Kidney capillary endothelial cell (primary cell): ENCODE results near the gene ONECUT3.
"Not testable (repeated sequence)": the region's sequence is repeated elsewhere in the genome, so short reads cannot be mapped to it uniquely, and the experiment has no call there.

Experiments
- DNase-seq: peaks from one replicate; pipeline ENCODE4 v3.0.0-alpha.2; 2018; ENCODE audit warnings: low spot score

Gene ONECUT3

DNA sequence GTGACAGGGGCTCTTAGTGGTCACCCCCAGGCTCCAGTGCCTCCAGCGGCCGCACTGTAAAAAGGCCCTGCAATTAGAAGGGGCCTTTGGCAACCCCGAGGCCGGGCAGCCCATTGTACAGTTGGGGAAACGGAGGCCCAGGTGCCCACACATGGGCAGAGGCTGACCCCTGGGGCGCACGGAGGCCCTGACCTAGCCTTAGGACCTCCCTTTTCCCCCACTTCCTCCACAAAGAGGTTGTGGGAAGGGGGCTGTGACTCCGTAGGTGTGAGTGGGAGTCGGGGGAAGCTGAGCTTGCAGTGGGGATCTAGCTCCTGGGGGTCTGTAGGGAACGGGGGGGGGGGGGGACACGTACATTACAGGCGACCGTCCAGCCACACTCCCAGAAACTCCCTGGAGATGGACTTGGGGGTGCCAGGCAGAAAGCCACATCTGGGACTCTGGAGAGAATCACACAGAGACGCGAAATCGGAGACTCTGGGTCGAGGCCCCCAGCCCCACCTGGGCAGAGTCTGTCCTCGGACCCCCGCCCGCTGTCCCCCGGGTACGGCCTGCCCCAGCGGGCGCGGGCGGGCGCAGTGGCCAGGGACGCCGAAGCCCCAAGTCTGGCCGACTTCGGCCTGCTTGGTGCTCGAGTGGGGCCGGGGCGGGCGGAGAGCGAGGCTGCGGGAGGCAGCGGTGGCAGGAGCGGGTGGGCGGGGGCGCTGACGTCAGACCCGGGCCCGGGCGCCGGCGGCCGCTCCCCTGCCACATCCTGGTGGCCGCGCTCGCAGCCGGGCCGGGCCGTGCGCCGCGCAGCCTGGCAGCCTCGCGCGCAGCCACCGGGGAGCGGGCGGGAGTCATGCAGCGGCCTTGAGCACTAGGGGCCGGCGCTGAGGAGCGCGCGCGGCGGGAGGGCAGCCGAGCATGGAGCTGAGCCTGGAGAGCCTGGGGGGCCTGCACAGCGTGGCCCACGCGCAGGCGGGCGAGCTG lies at the start of gene ONECUT3:
Gene ONECUT3, plus strand, starts transcription at position 750 of the 972 bp plus-strand sequence. Its CDS starts 157 bp downstream, at position 907.
- DNase-seq, result no peak

DNA sequence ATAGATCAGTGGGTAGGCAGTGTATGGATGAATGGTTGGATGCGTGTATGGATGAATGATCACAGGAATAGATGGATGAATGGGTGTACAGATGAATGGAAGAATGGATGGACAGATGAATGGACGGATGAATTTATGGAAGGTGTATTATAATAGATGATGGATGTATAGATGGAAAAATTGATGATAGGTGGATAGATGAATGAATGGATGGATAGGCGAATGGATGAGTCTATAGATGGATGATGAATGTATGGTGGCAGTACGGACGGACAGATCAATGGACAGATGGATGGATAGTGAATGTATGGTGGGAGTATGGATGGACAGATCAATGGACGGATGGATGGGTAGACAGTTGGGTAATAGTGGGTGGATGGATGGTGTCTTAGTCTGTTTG lies 49.0 kb upstream of the ONECUT3 start:
- DNase-seq, result no peak

DNA sequence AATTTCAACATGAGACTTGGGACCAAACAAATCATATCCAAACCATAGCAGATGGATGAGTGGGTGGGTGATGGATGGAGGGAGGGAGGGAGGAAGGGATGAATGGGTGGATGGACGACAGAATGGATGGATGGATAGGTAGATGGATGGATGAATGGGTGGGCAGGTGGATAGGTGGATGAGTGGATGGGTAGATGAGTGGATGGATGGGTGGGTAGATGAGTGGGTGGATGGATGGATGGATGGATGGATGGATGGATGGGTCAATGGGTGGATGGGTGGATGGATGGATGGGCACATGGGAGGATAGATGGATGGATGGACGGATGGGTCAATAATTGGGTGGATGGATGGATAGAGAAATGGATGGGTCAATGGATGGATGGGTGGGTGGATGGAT lies 47.9 kb upstream of the ONECUT3 start:
- no peak for DNase-seq

DNA sequence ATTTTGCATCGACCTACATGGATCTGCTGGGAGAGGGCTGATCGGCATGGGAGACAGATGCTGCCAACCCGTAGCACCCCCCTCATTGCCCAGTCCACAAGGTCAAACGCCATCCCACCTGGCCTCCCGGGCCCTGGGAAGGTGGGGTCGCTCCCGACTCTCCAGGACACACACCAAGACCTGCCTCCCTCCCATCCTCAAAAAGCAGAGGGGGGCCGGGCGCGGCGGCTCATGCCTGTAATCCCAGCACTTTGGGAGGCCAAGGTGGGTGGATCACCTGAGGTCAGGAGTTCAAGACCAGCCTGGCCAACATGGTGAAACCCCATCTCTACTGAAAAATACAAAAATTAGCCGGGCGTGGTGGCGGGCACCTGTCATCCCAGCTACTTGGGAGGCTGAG lies 46.7 kb upstream of the ONECUT3 start:
- DNase-seq, result not testable (repeated sequence)

GRCh38 chr19:1707240-1707639 lies 46.1 kb upstream of the ONECUT3 start:
- DNase-seq, result no peak

DNA sequence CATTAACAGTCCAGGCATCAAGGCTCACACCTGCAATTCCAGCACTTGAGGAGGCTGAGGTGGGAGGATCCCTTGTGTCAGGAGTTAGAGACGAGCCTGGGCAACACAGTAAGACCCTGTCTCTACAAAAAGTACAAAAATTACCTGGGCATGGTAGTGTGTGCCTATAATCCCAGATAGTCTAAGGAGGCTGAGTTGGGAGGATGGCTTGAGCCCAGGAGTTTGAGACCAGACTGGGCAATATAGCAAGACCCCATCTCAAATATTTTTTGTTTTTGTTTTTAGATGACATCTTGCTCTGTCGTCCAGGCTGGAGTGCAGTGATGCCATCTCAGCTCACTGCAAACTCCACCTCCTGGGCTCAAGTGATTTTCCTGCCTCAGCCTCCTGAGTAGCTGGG lies 40.1 kb upstream of the ONECUT3 start:
- no peak for DNase-seq

- no peak for DNase-seq
Measured at GRCh38 chr19:1715540-1715939, 37.8 kb upstream of the ONECUT3 start.

DNA sequence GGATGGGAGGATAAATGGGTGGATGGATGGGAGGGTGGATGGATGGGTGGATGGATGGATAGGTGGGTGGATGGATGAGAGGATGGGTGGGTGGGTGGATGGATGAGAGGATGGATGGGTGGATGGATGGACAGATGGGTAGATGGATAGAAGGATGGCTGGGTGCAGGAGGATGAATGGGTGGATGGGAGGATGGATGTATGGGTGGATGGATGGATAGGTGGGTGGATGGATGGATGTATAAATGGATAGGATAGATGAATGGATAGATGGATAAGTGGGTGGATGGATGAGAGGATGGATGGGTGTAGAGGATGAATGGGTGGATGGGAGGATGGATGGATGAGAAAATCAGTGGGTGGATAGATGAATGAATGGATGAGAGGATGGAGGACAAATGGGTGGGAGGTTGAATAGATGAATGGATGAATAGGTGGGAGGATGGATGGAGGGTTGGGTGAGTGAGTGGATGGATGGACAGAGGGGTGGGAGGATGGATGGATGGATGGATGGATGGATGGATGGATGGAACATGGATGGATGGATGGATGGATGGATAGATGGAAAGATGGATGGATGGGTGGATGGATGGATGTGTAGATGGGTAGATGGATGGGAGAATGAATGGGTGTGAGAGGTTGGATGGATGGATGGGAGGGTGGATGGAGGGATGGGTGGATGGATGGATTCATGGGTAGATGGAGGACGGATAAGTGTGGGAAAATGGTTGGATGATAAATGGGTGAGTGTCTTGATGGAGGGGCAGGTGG lies 35.9 kb upstream of the ONECUT3 start:
- DNase-seq, result no peak

DNA sequence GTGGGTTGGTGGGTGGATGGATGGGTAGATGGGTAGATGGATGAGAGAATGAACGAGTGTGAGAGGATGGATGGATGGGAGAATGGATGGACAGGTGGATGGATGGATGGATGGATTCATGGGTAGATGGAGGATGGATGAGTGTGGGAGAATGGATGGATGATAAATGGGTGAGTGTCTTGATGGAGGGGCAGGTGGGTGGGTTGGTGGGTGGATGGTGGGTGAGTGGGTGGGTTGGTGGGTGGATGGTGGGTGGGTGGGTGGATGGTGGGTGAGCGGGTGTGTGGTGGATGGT lies 35.4 kb upstream of the ONECUT3 start:
- DNase-seq, result no peak

DNA sequence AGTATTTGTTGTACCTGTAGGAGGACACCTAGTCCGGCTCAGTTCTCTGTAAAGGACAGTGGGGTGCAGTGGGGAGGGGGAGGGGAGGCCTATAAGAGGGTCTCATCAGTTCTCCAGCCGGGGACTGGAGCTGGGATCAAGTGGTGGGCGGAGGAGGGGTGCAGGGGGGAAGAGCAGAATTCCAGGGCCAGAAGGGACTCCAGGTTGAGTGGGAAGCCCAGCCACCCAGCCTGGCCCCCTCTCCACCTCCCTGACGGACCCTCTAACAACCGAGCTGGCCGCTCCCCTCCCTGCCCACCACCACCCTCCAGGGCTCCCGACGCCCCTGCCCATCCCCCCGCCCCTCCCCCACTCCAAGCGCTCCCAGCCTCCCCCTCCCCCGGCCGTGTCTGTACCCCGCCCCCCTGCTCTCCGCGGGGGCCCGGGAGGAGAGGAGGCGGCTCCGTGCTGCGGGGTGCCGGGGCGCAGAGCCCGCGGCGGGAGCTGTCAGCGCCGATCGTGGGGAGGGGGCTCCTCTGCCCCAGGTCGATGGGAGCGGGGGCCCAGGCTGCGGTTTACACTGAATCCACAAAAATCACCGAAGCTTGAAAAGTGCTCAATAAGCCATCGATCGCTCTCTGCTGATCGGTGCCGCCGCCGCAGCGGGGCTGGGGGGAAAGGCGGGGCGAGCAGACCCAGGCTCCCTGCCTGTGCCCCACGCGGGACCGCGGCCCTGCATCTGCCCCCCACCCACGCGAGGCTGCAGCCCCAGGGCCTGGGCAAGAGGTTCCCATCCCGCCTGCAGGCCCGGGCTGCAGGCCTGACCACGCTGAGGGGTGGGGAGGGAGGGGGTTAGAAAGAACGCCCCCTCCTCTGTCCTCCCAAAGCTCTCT lies 34.6 kb upstream of the ONECUT3 start:
- no peak for DNase-seq

GRCh38 chr19:1719519-1719918 lies 33.8 kb upstream of the ONECUT3 start:
- no peak for DNase-seq

GRCh38 chr19:1720237-1720636 lies 33.1 kb upstream of the ONECUT3 start:
- DNase-seq, result no peak

- peak; percentile 23 for DNase-seq
Measured at GRCh38 chr19:1725100-1726064, 27.9 kb upstream of the ONECUT3 start.

DNA sequence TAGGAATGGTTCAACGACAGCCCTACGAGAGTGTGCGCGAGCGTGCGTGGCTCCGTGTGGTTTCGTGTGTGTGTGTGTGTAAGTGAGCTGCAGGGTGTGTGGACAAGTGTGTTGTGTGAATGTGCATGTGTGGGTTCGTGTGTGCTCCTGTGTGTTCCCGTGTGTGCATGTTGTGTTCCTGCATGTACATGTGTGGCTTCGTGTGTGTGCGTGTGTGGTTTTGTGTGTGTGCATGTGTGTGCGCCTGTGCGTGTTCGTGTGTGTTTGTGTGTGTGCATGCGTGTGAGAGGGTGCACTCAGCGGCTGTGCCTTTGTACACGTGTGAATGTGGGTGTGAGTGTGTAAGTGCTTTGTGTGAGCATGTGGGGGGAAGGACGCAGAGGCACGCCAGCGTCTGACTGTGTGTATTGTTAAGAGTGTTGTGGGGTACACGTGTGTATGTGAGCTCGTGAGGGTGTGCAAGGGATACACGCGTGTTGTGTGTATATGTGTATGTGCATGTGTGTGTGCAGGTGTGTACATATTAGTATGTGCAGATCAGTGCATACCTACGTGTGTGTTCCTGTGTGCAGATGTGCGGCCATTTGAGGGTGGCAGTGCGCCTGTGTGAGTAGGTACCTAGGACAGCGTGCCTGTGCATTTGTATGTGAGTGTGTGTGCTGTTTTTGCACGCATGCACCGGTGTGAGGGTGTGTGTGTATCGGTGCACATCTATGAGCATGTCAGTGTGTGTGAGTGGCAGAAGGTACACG lies 24.3 kb upstream of the ONECUT3 start:
- DNase-seq, result no peak

- DNase-seq, result no peak
Measured at GRCh38 chr19:1729568-1729925, 23.8 kb upstream of the ONECUT3 start.

DNA sequence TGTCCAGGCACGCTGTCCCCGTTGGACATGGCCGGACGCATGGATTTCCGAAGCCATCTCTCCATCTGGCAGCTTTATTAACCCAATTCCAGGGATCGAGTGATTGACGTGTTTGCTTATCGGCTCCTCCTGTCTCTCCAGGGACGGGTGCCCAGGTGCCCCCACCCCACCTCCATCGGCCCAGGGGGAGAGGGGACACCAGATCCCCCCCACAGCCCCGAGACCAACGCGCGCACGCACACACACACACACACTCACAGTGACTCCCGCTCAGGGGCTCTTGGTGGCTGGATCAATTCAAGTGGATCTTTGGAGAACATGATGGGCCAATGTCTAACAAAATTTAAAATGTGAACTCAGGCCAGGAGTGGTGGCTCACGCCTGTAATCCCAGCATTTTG lies 23.1 kb upstream of the ONECUT3 start:
- DNase-seq, result no peak

DNA sequence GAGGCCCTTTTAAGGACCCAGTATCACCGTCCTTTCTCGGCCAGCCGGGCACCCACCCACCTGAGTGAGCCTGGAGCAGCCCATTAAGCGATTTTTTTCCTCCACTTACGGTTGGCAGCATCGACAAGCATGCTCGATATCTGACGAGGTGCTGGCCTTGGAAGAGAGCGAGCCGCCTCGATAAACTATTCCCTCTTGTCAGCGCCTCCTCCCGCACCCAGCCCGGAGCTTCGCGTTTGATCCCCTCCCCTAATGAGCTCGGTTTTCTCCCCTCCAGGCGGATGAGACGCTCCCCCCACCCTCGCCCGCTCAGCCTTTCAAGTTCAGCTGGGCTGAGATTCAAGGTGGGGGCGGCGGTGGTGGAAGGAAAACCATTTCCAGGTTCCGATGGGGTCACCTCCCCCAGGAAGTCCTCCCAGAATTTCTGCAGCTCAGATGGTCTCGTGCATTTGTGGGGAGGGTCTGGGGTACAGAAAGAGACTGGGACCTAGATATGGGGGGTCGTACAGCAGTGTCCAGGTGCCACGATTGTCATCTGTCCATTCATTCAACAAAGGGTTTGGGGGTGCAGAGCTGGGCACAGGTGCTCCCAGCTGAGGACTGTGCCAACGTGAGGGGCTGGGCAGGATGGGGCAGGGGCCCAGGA lies 18.9 kb upstream of the ONECUT3 start:
- DNase-seq, result no peak

DNA sequence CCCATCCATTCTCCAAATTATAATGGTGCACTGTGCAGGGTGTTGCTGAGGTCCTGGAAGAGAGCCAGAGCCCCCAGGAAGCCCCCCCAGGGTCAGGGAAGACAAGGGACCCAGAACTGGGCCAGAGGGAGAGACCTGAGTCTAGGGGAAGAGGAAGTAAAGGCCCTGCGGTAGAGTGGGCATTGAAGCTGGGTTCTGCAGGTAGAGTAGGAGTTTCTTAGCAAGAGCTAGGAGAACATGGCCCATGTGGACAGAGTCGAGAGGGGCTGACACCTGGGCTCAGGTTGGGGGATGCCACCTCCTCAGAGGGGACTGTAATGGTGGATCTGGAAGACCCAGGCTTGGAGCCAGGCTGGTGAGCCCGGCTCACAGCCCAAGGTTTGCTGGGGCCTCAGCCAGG lies 17.0 kb upstream of the ONECUT3 start:
- DNase-seq, result no peak

DNA sequence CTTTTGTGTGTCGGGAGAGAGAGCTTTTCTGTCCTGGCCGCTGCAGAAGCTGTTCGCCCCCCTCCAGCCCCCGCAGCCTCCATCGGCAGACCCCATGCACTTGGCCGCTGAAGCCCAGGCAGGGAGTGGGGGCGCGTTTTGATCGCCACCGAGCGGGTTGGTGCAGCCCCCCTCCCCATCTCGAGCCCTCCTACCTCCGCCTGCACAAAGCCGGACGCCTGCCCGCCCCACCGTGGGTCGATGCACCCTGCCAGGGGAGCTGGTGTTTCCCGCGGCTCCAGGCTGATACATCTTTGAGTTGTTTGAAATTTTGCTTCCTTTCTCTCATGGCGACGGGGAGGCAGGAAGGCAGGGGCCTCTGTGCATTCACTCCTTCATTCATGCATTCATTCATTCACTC lies 16.4 kb upstream of the ONECUT3 start:
- no peak for DNase-seq
